HG03135 (cell line): ENCODE measurements around the gene NPAS3.

ENCODE experiments used
- ATAC-seq: cut with Tn5 transposase; IDR thresholded peaks from one replicate; pipeline ENCODE4 v1.9.1; 2021; ENCODE audit warnings: mild to moderate bottlenecking, moderate library complexity; ENCODE audit not compliant: unreplicated experiment

The NPAS3 gene

GRCh38 chr14:33165144-33165925 lies 226.7 kb downstream of the NPAS3 start:
- no peak for ATAC-seq

- ATAC-seq: no peak
These were observed 227.2 kb downstream of the NPAS3 start for GRCh38 chr14:33165926-33166289.

- no peak for ATAC-seq
These were observed 237.3 kb downstream of the NPAS3 start for GRCh38 chr14:33175951-33176350.

GRCh38 chr14:33184587-33184986 lies 245.9 kb downstream of the NPAS3 start:
- ATAC-seq: no peak

GRCh38 chr14:33186656-33187055 lies 248.0 kb downstream of the NPAS3 start:
- no peak for ATAC-seq

- ATAC-seq: no peak
These were observed 250.2 kb downstream of the NPAS3 start for GRCh38 chr14:33188880-33189279.

- no peak for ATAC-seq
These were observed 253.2 kb downstream of the NPAS3 start for GRCh38 chr14:33191855-33192254.

GRCh38 chr14:33194551-33194950 lies 255.9 kb downstream of the NPAS3 start:
- ATAC-seq: no peak

- no peak for ATAC-seq
These were observed 260.0 kb downstream of the NPAS3 start for GRCh38 chr14:33198684-33199083.

- no peak for ATAC-seq
These were observed 262.4 kb downstream of the NPAS3 start for GRCh38 chr14:33201116-33201515.

GRCh38 chr14:33206981-33207380 lies 268.3 kb downstream of the NPAS3 start:
- ATAC-seq: no peak

GRCh38 chr14:33207467-33208017 lies 268.9 kb downstream of the NPAS3 start:
- ATAC-seq: no peak

- no peak for ATAC-seq
These were observed 271.6 kb downstream of the NPAS3 start for GRCh38 chr14:33210311-33210710.

- no peak for ATAC-seq
These were observed 279.3 kb downstream of the NPAS3 start for GRCh38 chr14:33218026-33218425.

GRCh38 chr14:33219957-33220356 lies 281.3 kb downstream of the NPAS3 start:
- no peak for ATAC-seq

- no peak for ATAC-seq
These were observed 290.7 kb downstream of the NPAS3 start for GRCh38 chr14:33229269-33229929.

GRCh38 chr14:33230021-33230420 lies 291.3 kb downstream of the NPAS3 start:
- no peak for ATAC-seq

- ATAC-seq: no peak
These were observed 293.4 kb downstream of the NPAS3 start for GRCh38 chr14:33232031-33232430.

- no peak for ATAC-seq
These were observed 298.5 kb downstream of the NPAS3 start for GRCh38 chr14:33237115-33237740.

GRCh38 chr14:33239465-33239864 lies 300.8 kb downstream of the NPAS3 start:
- no peak for ATAC-seq

- ATAC-seq: no peak
These were observed 301.8 kb downstream of the NPAS3 start for GRCh38 chr14:33240466-33240865.

- ATAC-seq: no peak
These were observed 302.7 kb downstream of the NPAS3 start for GRCh38 chr14:33241331-33241730.
